Measurements from ENCODE around the gene NDUFA8. TPM values are rescaled to one million over a fixed set of nuclear protein-coding genes. Genes with fewer than 3 reads are reported as not detected.

NDUFA8 gene
- total RNA-seq, 4 donors from 2014 or later, result 55.7 to 83.3 (median 76.1) TPM

- intact Hi-C loops (cut with DNase I), result no loop called here
- WGBS, result 86% methylated on average over 9 of the region's 24 CpGs
- H3K27me3 ChIP-seq, result peaks cover 0 to 23% (median 2%) of the 10 kb centered on the region in 4 donors
- H3K4me3 ChIP-seq, result no peak overlapping the region
- DNase-seq (ENCODE audit: extremely low spot score), result no peak
- TF ChIP-seq CTCF (IDR thresholded peaks at IDR 0.05), result no peak
- TF ChIP-seq POLR2A (IDR thresholded peaks at IDR 0.05; ENCODE audit: low read depth), result no peak
- TF ChIP-seq POLR2AphosphoS5 (IDR thresholded peaks at IDR 0.05), result peak; percentile 32 to 42
- no peak for TF ChIP-seq EP300 (IDR thresholded peaks at IDR 0.05)
- no peaks in the 10 kb centered on the region for H3K9me3 ChIP-seq
- H3K36me3 ChIP-seq, result no peaks in the 10 kb centered on the region
- H3K27ac ChIP-seq (replicated peaks in 1 of 4), result peak overlapping the region in 1 of 4 donors; percentile 55
- H3K4me1 ChIP-seq, result peaks cover 44 to 50% (median 47%) of the 10 kb centered on the region in 4 donors
These were observed 31.3 kb downstream of the NDUFA8 start for GRCh38 chr9:122128007-122128968.

DNA sequence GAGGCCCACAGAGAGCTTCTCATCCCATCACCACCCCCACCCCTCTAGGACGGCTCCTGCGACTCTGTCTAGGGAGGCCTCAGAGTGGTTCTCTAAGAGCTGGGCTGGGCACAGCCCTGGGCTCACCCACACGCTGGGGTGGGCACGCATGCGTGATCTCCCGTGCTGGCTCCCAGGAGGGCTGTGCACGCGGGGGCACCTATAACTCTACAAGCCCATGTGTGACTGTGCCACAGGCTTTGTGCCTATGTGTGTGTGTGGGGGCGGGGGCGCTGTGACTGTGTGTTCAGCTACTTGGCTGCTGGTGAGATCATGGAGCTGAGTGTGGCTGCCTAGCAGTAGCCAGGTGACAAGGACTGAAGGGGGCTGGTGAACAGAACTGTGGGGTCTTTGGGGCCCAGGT lies 32.2 kb downstream of the NDUFA8 start:
- no peak for DNase-seq (ENCODE audit: extremely low spot score)
- Histone ChIP-seq H3K9me3 (no peaks in the 10 kb centered on the region), H3K27ac (replicated peaks in 1 of 4) (peak overlapping the region in 1 of 4 donors; percentile 55), H3K27me3 (peaks cover 0 to 23% (median 2%) of the 10 kb centered on the region in 4 donors), H3K4me3 (peak overlapping the region in 1 of 4 donors; percentile 40), H3K36me3 (no peaks in the 10 kb centered on the region), H3K4me1 (peaks cover 44 to 52% (median 49%) of the 10 kb centered on the region in 4 donors)
- 83% methylated on average over 6 of the region's 10 CpGs for WGBS
- TF ChIP-seq POLR2AphosphoS5 (IDR thresholded peaks at IDR 0.05), result no peak
- TF ChIP-seq CTCF (IDR thresholded peaks at IDR 0.05), result no peak
- TF ChIP-seq POLR2A (IDR thresholded peaks at IDR 0.05; ENCODE audit: low read depth), result no peak
- TF ChIP-seq EP300 (IDR thresholded peaks at IDR 0.05), result no peak
- intact Hi-C loops (cut with DNase I), result no loop called here

GRCh38 chr9:122126331-122127261 lies 33.0 kb downstream of the NDUFA8 start:
- peaks cover 0 to 23% (median 2%) of the 10 kb centered on the region in 4 donors for H3K27me3 ChIP-seq
- no peak for DNase-seq (ENCODE audit: extremely low spot score)
- intact Hi-C loops (cut with DNase I), result no loop called here
- H3K9me3 ChIP-seq, result no peaks in the 10 kb centered on the region
- H3K4me1 ChIP-seq, result peaks cover 39 to 47% (median 44%) of the 10 kb centered on the region in 4 donors
- 12% methylated on average over 40 of the region's 64 CpGs for WGBS
- no peak overlapping the region for H3K27ac ChIP-seq (replicated peaks in 1 of 4)
- no peaks in the 10 kb centered on the region for H3K36me3 ChIP-seq
- TF ChIP-seq CTCF (IDR thresholded peaks at IDR 0.05) (peak in 2 of 3 experiments; percentile 9 to 22), EP300 (IDR thresholded peaks at IDR 0.05) (no peak)
- peak overlapping the region; percentile 39 to 50 (median 44) for H3K4me3 ChIP-seq

DNA sequence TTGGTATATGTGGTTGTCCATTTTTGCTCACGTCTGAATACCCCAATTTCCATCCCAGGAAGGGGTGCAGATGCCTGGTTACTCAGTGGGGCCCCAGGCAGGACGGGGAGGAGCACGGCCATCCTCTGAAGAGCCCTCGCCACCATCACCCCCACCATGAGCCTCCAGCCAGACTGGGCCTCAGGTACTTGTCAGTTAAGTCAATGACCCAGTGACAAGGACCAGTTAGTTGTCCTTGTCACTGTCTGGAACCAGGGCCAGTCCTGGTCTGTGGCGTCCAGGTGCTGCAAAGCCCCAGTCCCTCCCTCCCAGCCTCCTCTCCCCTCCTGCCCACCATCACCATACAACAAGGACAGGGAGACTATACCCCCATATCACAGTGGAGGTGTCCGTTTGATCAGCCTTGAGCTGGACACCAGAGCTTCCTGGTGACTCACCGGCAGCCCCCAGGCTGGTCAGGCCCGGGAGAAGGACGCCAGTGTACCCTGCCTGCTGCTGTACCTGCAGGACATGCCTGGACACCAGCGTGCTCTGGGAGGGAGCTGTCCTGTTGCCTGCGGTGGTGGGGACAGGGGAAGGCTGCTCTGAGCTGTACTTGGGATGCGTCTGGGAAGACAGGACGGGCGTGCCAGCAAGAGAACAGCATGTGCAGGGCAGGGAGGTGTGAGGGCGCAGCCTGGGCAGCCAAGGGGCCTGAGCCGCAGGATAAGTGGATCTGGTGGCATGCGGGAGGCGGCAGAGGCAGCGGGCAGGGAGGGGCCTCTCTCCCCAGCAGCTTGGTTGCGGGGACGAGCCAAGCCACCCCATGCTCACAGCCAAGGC lies 33.9 kb downstream of the NDUFA8 start:
- Histone ChIP-seq H3K36me3 (no peaks in the 10 kb centered on the region), H3K27me3 (peaks cover 0 to 23% (median 2%) of the 10 kb centered on the region in 4 donors), H3K4me3 (peak overlapping the region in 2 of 4 donors; percentile 40 to 50), H3K9me3 (no peaks in the 10 kb centered on the region), H3K27ac (replicated peaks in 1 of 4) (no peak overlapping the region), H3K4me1 (peaks cover 32 to 38% (median 35%) of the 10 kb centered on the region in 4 donors)
- TF ChIP-seq CTCF (IDR thresholded peaks at IDR 0.05), result no peak
- no peak for TF ChIP-seq POLR2A (IDR thresholded peaks at IDR 0.05; ENCODE audit: low read depth)
- TF ChIP-seq EP300 (IDR thresholded peaks at IDR 0.05), result no peak
- TF ChIP-seq POLR2AphosphoS5 (IDR thresholded peaks at IDR 0.05), result no peak
- DNase-seq (ENCODE audit: extremely low spot score), result no peak
- 51% methylated on average over 16 of the region's 21 CpGs for WGBS
- intact Hi-C loops (cut with DNase I), result loop anchor here (1.0 to 2.0 kb wide), 2 partner anchors 225 to 327 kb away; no protein-coding TSS in a partner anchor

Measured in esophagus muscularis mucosa (tissue), 4 donors.